Cardiac septum (tissue), 1 donor: ENCODE data around the gene STAU1. TPM values are rescaled to one million over a fixed set of nuclear protein-coding genes. Genes with fewer than 3 reads are reported as not detected.
A peak's percentile ranks its signal among the peaks of the same experiment; 100 is the strongest.
"Not testable (repeated sequence)": the region's sequence is repeated elsewhere in the genome, so short reads cannot be mapped to it uniquely, and the experiment has no call there.

Source experiments
- DNase-seq: peaks from one replicate; pipeline ENCODE4 v3.0.0-alpha.2; 2020; ENCODE audit warnings: low spot score
- intact Hi-C: fragments of 100-400 bp; cut with DNase I; formaldehyde crosslinking; loops from one replicate; pipeline ENCODE4 v1.14.0; 2022
- total RNA-seq: library from RNA; stranded (reverse); fragmentation: NEBNext Ultra II Directional; extraction: Animal tissue kit (Norgen Biotek cat#: 25700); gene quantifications from one replicate; pipeline ENCODE4 v1.2.1, GENCODE V29; 2021
- donor health status: DM: no; HTN: no; CAD: no.

Gene STAU1
- total RNA-seq, 1 donor from 2014 or later, result 80.8 TPM

DNA sequence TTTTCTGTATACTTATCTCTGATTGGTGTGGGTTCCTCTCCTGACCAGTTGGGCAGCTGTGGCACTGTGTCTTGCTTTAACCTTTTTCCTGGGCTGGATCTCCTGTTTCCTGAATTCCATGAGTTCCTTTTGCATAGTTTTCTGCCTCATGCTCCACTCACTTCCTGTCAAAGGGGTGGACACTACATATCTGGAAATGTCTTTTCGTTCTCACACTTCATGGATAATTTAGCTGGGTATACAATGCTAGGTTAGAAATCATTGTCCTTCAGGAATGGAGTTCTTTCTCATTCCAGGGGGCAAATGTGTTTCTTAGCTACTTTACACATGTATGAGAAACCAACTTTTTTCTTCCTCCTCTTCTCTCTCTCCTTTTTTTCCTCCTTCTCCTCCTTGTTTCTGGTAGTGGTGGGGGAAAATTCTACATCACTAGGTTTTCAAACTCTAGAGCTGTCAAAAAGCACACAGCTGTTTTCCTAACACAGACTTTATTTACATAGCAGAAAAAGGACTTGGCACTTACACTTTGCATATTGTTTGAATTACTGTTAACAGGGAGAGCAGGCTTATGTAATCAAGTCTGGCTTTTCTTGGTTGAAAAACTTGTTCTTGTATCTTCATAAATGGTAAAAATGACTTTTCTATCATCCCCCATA is 22.1 kb upstream of the STAU1 start:
- no peak for DNase-seq
- intact Hi-C loops, result no loop called here

GRCh38 chr20:49207076-49207475 is 18.9 kb upstream of the STAU1 start:
- intact Hi-C loops, result no loop called here
- DNase-seq, result no peak

DNA sequence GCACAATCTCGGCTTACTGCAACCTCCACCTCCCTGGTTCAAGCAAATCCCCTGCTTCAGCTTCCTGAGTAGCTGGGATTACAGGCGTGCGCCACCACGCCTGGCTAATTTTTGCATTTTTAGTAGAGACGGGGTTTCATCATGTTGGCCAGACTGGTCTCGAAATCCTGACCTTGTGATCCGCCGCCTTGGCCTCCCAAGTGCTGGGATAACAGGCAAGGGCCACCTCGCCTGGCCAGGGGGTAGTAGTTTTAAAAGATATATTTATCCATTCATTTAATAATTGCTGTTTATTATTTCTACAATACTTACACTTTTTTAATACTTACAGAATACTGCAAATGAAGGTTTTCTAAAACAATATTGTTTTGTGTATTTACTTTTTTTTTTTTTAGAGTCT is 15.6 kb upstream of the STAU1 start:
- no peak for DNase-seq
- intact Hi-C loops, result no loop called here

DNA sequence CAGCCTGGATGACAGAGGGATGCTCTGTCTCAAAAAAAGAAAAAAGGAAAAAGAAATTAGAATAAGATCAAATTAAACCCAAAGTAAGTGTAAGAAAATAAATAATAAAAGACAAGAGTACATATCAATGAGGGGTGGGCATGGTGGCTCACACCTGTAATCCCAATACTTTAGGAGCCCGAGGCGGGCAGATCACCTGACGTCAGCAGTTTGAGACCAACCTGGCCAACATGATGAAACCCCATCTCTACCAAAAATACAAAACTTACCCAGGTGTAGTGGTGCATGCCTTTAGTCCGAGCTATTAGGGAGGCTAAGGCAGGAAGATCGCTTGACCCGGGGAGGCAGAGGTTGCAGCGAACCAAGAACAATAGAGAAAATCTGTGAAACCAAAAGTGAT is 14.9 kb upstream of the STAU1 start:
- intact Hi-C loops, result no loop called here
- no peak for DNase-seq

- intact Hi-C loops, result no loop called here
- DNase-seq, result no peak
Observed at GRCh38 chr20:49199729-49200293, 11.7 kb upstream of the STAU1 start.

DNA sequence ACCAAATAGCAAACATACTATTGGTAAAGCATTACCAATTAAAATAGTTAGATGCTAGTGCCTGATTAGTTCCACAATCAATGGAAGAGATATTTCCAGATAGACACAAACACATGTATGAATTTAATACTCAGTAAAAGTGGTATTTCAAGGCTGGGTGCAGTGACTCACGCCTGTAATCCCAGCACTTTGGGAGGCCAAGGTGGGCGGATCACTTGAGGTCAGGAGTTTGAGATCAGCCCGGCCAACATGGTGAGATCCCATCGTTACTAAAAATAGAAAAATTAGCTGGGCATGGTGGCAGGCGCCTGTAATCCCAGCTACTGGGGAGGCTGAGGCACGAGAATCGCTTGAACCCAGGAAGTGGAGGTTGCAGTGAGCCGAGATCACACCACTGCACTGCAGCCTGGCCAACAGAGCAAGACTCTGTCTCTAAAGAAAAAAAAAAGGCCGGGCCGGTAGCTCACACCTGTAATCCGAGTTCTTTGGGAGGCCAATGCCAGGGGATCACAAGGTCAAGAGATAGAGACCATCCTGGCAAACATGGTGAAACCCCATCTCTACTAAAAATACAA is 4.9 kb upstream of the STAU1 start:
- intact Hi-C loops, DNase-seq: not testable (repeated sequence)

GRCh38 chr20:49187330-49187850 is 744 bp downstream of the STAU1 start:
- intact Hi-C loops, result loop anchor here (10.0 kb wide), 1 partner anchor 53 kb away; no protein-coding TSS in a partner anchor
- DNase-seq, result no peak

- intact Hi-C loops, result loop anchor here (10.0 kb wide), 1 partner anchor 52 kb away; no protein-coding TSS in a partner anchor
- DNase-seq, result peak; percentile 84
Observed at GRCh38 chr20:49186535-49187329, 1.4 kb downstream of the STAU1 start.

GRCh38 chr20:49185071-49185761 is 2.9 kb downstream of the STAU1 start:
- DNase-seq, result no peak
- intact Hi-C loops, result loop anchor here (10.0 kb wide), 1 partner anchor 50 kb away; no protein-coding TSS in a partner anchor

GRCh38 chr20:49184691-49185070 is 3.5 kb downstream of the STAU1 start:
- intact Hi-C loops, result loop anchor here (10.0 kb wide), 1 partner anchor 50 kb away; no protein-coding TSS in a partner anchor
- DNase-seq, result no peak

- DNase-seq, result not testable (repeated sequence)
- intact Hi-C loops, result loop anchor here (10.0 kb wide), 1 partner anchor 49 kb away; no protein-coding TSS in a partner anchor
Observed at GRCh38 chr20:49184084-49184501, 4.0 kb downstream of the STAU1 start.

DNA sequence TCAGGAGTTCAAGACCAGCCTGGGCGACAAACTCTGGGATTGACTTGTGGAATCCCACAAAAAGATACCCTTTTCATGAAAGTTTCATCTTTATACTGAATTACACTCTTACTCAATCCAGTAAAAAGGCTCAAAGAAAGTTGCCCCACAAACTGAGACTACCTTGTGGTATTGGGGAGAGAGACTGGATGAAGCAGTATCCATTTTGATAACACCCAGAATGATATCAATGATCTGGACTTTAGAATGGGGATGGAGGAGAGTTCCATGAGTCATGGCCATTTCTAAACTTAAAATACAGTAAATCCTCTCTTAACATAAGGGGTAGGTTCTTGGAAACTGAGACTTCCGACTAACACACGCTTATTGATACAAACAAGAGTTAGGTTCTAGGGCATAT is 4.7 kb downstream of the STAU1 start:
- intact Hi-C loops, result loop anchor here (10.0 kb wide), 1 partner anchor 49 kb away; no protein-coding TSS in a partner anchor
- no peak for DNase-seq

GRCh38 chr20:49181265-49181877 is 6.8 kb downstream of the STAU1 start:
- intact Hi-C loops, result loop anchor here (10.0 kb wide), 1 partner anchor 47 kb away; no protein-coding TSS in a partner anchor
- no peak for DNase-seq

DNA sequence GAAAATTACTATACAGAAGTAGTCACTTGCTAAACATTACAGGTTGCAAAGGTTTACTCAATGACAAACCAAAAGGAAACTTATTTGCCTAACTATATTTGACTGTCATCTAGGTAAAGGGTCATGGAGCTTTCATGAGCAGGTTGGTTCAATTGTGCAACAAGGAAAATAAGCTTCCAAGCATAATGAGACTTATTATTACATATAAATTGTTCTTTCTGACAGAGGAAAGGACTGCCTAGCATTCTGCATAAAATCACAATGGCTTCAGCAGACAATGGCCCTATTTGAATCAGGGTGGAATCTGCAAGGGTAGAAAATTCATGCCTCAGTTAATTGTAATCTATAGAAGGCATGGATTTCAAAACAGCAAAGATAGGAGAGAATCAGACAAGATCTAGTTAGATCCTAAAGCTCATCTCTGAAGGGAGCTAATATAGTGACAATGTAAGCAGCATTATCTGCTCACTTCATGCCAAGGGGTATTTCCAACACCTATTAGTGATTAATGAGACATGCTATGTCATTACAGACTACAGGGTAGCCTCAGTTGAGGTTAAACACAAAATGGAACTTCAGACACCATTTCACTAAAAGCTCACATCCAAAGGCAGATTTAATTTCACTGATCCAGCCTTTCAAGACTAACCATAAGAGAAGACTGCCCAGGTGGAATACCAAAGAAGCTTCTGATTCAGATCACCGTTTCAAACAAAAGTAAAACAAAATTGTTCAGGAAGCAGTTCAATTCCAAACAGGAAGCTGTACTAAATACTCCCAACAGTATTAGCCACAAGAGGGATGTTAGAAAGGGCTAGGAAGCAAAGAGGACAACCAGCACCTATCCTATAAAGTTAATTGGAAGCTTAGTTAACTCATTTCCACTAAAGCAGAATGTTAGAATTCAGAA is 8.5 kb downstream of the STAU1 start:
- DNase-seq, result no peak
- intact Hi-C loops, result loop anchor here (10.0 kb wide), 1 partner anchor 45 kb away; no protein-coding TSS in a partner anchor

DNA sequence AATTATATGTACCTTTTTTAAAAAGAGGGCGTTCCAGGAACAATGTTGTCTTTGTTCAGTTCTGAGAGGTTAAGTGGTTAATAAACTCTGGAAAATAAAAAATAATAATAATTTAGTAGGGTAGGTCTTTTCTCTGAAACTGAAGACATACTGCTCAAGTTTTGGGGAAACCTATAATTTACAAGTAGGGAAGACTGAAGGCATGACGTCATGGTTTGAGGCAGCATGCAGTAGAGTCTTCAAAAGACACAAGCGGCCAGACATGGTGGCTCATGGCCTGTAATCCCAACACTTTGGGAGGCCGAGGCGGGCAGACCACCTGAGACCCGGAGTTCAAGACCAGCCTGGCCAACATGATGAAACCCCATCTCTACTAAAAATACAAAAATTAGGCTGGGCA is 14.0 kb downstream of the STAU1 start:
- intact Hi-C loops, result no loop called here

GRCh38 chr20:49172413-49172812 is 15.7 kb downstream of the STAU1 start:
- intact Hi-C loops, result no loop called here
- no peak for DNase-seq

More for the DNA sequence above, 14.0 kb downstream of the STAU1 start:
- DNase-seq, result no peak

DNA sequence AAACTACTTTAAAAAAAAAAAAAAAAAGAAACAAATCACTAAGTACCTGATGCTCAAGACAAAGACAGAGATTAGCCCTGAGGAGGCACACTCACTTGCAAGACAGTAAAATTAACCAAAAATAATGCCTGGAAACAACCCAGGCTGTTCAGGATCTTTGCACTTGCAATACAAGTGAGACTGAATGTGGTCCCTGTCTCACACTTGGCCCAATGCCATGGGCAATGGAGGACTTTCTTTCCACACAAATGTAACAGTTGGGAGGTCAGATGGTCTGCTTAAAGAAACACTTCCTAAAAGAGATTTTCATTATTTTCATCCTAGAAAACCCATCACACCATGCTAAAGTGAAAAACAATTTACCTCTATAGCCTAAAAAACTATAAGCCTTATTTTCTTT is 16.2 kb downstream of the STAU1 start:
- no peak for DNase-seq
- intact Hi-C loops, result no loop called here

GRCh38 chr20:49170714-49171113 is 17.4 kb downstream of the STAU1 start:
- DNase-seq, result no peak
- intact Hi-C loops, result no loop called here
